Omental fat pad (tissue), 4 donors: Measurements from ENCODE around the gene PTPRD. TPM values are rescaled to one million over a fixed set of nuclear protein-coding genes. Genes with fewer than 3 reads are reported as not detected.

ENCODE experiments used
- ATAC-seq: fragments of 150-250 bp; one replicate; pipeline ENCODE4 v1.9.1; 2016; ENCODE audit warnings: mild to moderate bottlenecking, moderate library complexity; ENCODE audit not compliant: low FRiP score
- DNase-seq: peaks from one replicate; pipeline ENCODE4 v3.0.0-alpha.2; 2019; ENCODE audit warnings: low spot score
- total RNA-seq, 4 donors: library from RNA; depleted of rRNA; stranded (reverse); fragments of >200 nt; gene quantifications; one replicate each; pipeline ENCODE4 v1.1.0, GENCODE V29; 2016
- TF ChIP-seq, protein P1 (sequence below), 3 donors: fragments of 450-650 bp; IDR thresholded peaks; one replicate each; pipeline ENCODE4 v1.5.1; 2016 to 2017; ENCODE audit warnings: antibody characterized with exemption in 3 of 3, mild to moderate bottlenecking in 3 of 3, moderate library complexity in 2 of 3

The PTPRD gene
- total RNA-seq, 4 donors from 2014 or later = 3.5 to 34.2 (median 11.2) TPM

DNA sequence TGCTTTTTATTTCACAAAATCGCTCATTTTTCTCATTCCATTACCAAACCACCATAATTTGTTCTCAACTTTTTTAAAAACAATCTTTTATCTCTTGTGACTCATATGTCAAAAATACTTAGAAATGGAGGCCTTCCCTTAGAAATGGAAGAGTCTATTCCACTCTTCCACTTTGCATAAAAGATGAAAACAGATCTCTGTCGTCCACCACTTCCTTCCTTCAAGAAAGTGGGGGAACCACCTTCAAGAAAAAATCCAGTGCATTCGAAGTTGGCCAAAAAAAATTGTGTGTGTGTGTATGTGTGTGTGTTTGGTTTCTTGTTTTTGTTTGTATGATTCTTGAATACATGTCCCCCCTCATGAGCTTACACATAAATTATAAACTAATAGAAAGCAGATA, 2184.4 kb downstream of the PTPRD start:
- DNase-seq (no peak), ATAC-seq (no peak)
- TF ChIP-seq, protein P1, sequence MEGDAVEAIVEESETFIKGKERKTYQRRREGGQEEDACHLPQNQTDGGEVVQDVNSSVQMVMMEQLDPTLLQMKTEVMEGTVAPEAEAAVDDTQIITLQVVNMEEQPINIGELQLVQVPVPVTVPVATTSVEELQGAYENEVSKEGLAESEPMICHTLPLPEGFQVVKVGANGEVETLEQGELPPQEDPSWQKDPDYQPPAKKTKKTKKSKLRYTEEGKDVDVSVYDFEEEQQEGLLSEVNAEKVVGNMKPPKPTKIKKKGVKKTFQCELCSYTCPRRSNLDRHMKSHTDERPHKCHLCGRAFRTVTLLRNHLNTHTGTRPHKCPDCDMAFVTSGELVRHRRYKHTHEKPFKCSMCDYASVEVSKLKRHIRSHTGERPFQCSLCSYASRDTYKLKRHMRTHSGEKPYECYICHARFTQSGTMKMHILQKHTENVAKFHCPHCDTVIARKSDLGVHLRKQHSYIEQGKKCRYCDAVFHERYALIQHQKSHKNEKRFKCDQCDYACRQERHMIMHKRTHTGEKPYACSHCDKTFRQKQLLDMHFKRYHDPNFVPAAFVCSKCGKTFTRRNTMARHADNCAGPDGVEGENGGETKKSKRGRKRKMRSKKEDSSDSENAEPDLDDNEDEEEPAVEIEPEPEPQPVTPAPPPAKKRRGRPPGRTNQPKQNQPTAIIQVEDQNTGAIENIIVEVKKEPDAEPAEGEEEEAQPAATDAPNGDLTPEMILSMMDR (IDR thresholded peaks at IDR 0.05) = no peak

DNA sequence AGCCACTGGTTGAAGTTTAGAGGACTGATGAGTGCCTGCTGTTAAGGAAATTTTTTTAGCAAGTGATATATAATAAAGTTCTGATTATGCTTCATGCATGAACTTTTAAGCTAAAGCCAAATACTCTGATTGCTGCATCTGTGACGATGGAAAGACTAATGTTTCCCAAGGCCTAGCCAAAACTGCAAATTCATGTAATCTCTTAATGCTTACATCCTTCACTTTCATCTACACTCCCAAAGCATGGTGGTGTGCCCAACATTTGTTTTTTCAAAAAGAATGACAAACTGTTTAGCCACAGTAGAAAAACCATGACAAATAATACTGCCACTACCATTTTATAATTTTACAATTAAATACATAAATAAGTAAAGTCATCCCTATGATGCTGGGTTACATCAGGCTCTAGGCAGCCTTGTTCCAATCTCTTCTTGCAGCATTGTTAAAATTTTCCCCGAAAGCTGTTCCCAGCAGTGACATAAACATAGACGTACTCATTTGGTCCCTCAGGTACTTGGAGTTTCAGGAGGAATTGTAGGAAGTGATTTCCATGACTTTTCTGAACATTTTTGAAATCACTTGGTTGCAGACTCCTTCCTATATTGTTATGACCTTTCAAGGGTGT, 2187.9 kb downstream of the PTPRD start:
- DNase-seq (no peak), ATAC-seq (no peak)
- TF ChIP-seq, protein P1 (IDR thresholded peaks at IDR 0.05) = no peak

DNA sequence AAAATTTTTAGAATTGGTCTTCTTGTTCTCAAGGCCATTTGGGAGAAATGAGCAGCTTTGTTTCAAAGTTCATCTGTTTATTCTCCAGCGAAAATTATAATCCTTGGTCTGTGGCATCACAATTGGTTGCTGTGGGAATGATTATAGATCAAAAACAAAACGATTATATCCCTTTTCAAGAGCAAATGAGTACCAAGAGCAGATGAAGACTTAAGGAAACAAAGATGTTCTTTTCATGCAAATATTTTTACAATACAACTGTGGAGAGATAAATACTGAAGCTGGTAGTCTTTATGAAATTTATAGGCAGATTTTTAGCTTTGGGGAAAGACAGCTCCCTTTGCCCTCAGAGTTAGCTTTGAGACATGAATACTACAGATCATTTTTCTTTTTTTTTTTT, 2192.4 kb downstream of the PTPRD start:
- TF ChIP-seq, protein P1 (IDR thresholded peaks at IDR 0.05) = no peak
- DNase-seq (no peak), ATAC-seq (no peak)

DNA sequence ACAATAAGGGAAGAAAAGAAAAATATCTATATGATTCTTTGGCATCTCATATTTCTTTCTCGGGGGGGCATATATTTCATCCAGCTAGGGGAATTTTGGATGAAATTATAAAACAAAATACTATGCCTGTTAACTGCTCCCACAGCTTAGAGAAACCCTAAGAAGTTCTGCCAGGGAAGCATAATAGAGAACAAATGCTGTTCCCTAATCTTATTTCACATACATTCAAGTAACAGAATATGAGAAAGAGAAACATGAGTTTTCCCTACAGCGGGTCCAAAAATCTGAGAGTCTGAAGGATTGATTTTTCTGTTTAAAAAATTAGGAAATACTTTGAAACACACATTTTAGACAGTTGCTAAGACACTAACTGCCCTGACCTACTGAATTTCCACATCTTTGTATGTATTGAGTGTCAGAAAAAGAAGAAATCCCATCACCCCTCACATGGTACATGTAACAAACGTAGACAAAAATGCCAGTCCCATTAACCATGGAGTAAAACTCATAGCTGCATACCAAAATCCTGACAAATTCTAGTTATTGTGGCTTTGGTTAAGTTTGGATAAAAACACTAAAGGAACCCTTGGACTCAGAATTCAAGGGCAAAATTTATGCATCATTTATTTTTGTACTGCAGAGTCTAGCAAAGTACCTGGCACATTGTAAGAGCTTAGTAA, 2193.1 kb downstream of the PTPRD start:
- no peak for DNase-seq
- TF ChIP-seq, protein P1 (IDR thresholded peaks at IDR 0.05) = no peak
- no peak for ATAC-seq

DNA sequence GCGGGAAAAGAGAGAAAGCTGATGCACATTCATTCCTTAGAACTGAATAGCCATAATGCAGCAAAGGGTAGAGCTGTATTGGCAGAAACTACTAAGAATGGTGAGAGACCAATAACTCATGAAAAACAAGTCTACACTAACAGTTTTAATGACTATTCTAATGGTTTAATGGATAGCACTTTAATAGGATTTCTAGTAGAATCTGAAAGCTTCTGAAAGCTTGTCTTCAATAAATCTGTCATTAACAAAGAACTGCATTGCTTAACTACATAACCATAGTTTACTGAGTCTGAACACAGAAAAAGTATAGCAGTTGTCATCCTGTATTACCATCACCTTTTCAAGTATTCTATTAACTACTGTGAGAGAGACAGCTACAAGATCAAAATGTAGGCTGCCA, 2195.5 kb downstream of the PTPRD start:
- TF ChIP-seq, protein P1 (IDR thresholded peaks at IDR 0.05) = no peak
- DNase-seq (no peak), ATAC-seq (no peak)

DNA sequence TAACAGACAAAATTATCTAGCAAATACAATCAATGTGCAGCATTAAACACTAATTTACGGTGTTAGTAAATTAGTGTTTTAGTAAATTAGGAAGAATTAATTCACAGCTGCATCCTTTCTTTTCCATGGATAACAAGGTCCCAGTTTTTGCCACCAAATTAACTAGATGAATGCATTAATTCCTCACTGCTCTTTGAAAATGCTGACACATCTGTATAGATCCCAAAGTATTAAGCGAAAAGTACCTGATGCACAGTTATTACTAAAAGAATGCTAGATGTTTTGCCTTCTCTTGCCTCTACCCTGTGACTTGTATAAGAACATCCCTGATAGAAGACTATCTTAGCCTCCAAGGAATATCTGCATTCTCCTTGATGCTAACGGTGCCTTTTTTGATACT, 2200.5 kb downstream of the PTPRD start:
- DNase-seq (no peak), ATAC-seq (no peak)
- TF ChIP-seq, protein P1 (IDR thresholded peaks at IDR 0.05) = no peak
